ENCODE measurements around the gene FBLL1.
"Not testable (repeated sequence)": the region's sequence is repeated elsewhere in the genome, so short reads cannot be mapped to it uniquely, and the experiment has no call there.

FBLL1 gene

GRCh38 chr5:168528521-168529373, at the start of gene FBLL1:
FBLL1 (plus strand) TSS chr5:168529305; CDS start chr5:168529505, 200 bp downstream.
- peak; percentile 89 for DNase-seq (ENCODE audit: low spot score)

- no peak for DNase-seq (ENCODE audit: low spot score)
Observed at GRCh38 chr5:168480601-168481000, 48.5 kb upstream of the FBLL1 start.

GRCh38 chr5:168481330-168481788, 47.7 kb upstream of the FBLL1 start:
- no peak for DNase-seq (ENCODE audit: low spot score)

GRCh38 chr5:168482361-168482760, 46.7 kb upstream of the FBLL1 start:
- no peak for DNase-seq (ENCODE audit: low spot score)

GRCh38 chr5:168486136-168486879, 42.8 kb upstream of the FBLL1 start, which contains the start of gene RARS1:
RARS1 (plus strand) TSS chr5:168486471; CDS start chr5:168486499, 28 bp downstream.
- DNase-seq (ENCODE audit: low spot score), result peak; percentile 97

GRCh38 chr5:168489059-168489458, 40.0 kb upstream of the FBLL1 start:
- DNase-seq (ENCODE audit: low spot score), result no peak

- DNase-seq (ENCODE audit: low spot score), result no peak
Observed at GRCh38 chr5:168494057-168494555, 35.0 kb upstream of the FBLL1 start.

- no peak for DNase-seq (ENCODE audit: low spot score)
Observed at GRCh38 chr5:168502563-168503237, 26.4 kb upstream of the FBLL1 start.

GRCh38 chr5:168513861-168514428, 15.2 kb upstream of the FBLL1 start:
- no peak for DNase-seq (ENCODE audit: low spot score)

GRCh38 chr5:168525856-168526255, 3.2 kb upstream of the FBLL1 start:
- no peak for DNase-seq (ENCODE audit: low spot score)

- no peak for DNase-seq (ENCODE audit: low spot score)
Observed at GRCh38 chr5:168527756-168528295, 1.3 kb upstream of the FBLL1 start.

- DNase-seq (ENCODE audit: low spot score), result peak; percentile 60
Observed at GRCh38 chr5:168529374-168530234, 499 bp downstream of the FBLL1 start.

GRCh38 chr5:168530621-168531150, 1.6 kb downstream of the FBLL1 start:
- no peak for DNase-seq (ENCODE audit: low spot score)

- no peak for DNase-seq (ENCODE audit: low spot score)
Observed at GRCh38 chr5:168531191-168531590, 2.1 kb downstream of the FBLL1 start.

- no peak for DNase-seq (ENCODE audit: low spot score)
Observed at GRCh38 chr5:168531987-168532864, 3.1 kb downstream of the FBLL1 start.

GRCh38 chr5:168534351-168534750, 5.2 kb downstream of the FBLL1 start:
- not testable (repeated sequence) for DNase-seq (ENCODE audit: low spot score)

GRCh38 chr5:168537176-168537575, 8.1 kb downstream of the FBLL1 start:
- no peak for DNase-seq (ENCODE audit: low spot score)

- no peak for DNase-seq (ENCODE audit: low spot score)
Observed at GRCh38 chr5:168549554-168549953, 20.4 kb downstream of the FBLL1 start.

GRCh38 chr5:168550656-168551055, 21.6 kb downstream of the FBLL1 start:
- no peak for DNase-seq (ENCODE audit: low spot score)

Measured in D341Med (cell line).